Measurements from ENCODE around the gene TSPYL2. TPM values are rescaled to one million over a fixed set of nuclear protein-coding genes. Genes with fewer than 3 reads are reported as not detected.

TSPYL2 gene
- total and polyA plus RNA-seq, 2 of the 8 experiments (the other 6 are each of a cell fraction or from before 2014, with no cell fraction given), result 13.4 to 13.7 TPM

DNA sequence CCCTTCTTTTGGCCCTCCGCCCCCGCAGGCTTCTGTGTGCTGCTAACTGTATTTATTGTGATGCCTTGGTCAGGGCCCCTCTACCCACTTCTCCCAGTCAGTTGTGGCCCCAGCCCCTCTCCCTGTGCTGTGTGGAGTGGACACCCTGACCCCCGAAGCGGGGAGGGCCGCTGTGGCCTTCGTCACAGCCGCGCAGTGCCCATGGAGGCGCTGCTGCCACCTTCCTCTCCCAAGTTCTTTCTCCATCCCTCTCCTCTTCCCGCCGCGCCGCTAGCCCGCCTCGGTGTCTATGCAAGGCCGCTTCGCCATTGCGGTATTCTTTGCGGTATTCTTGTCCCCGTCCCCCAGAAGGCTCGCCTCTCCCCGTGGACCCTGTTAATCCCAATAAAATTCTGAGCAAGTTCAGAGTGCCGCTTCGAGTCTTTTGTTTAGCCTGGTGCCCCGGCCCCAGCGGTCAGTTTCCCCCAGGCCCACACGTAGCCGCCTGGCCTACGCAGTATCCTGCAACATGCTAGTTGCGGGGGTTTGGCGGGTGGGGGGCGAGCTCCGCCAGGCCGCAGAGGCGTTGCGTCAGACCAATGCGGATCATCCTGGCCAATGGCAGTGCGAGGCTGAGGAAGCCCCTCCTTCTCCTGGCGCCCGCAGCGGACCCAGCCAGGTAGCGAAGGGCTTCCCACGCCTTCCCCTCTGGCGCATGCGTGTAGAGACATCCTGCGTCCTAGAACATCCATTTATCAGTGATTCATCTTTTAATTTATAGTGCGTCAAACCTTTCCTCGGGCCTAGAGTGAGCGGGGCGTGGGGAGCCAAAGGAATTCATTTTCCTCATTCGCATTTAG is 6.2 kb downstream of the TSPYL2 start (continued):
- TF ChIP-seq PHF8 (conservative IDR thresholded peaks at IDR 0.05; ENCODE audit: low read depth, low read length) (0 out of 2 replicates have a peak, but pooled peaks have one; percentile 39), ZNF274 (IDR thresholded peaks at IDR 0.05; ENCODE audit: borderline replicate concordance, extremely low read depth, low read length) (no peak), SP1 (IDR thresholded peaks at IDR 0.05; ENCODE audit: low read depth, low read length) (0 out of 2 replicates have a peak, but pooled peaks have one; percentile 14), POLR2AphosphoS5 (IDR thresholded peaks at IDR 0.05; ENCODE audit: low read depth, low read length) (peak; percentile 65), NRF1 (IDR thresholded peaks at IDR 0.05; ENCODE audit: low read depth, low read length) (peak; percentile 65)
